LNCAP (cell line): ENCODE measurements around the gene KRT16.

Experiments
- CTCF ChIP-seq: fragments of 450-650 bp; IDR thresholded peaks from 2 replicates; pipeline ENCODE4 v1.5.1; 2017; ENCODE audit warnings: mild to moderate bottlenecking

The KRT16 gene

GRCh38 chr17:41655611-41656111, 43.1 kb upstream of the KRT16 start:
- no peak for TF ChIP-seq CTCF

DNA sequence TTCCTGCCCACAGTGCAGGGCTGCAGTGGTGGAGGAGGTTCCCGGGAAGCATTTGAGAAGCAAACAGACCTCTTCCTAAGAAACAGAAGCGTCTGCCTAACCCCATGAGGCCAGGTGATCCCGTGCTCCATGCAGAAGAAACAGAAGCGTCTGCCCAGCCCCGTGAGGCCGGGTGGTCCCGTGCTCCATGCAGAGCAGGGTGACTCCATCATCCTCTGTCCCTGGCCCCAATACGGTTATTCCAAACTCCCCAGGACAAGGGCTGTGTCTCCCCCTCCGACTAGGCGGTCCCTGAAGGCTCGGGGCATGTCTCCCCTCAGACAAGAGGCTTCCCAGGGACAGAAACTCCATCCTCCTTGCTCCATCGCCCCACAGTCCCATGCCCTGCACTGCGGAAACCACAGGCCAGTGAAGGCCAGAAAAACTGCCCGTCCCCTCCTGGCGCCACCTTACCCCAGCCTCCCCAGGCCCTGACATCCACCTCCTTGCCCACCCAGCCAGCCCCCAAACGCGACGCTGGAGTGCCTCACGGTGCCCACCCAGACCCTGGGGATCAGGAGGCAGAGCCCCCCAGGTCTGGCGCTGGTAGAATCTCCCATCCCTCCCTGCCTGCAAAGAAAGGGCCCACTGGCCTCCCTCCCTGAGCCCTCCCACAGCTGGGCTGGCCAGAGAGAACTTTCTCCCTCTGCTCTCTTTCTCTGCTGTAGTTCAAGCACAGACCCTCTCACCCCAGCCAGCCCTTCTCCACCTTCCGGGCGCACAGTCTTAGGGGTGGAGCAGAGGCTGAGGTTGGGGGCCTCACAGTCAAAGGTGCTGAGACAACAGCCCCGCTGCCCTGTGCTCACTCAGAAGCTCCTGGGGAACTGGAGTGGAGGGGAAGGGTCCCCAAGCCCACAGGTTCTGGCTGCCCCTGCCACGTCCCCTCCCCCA, 42.4 kb upstream of the KRT16 start:
- TF ChIP-seq CTCF = no peak

- no peak for TF ChIP-seq CTCF
Measured at GRCh38 chr17:41653892-41654677, 41.5 kb upstream of the KRT16 start.

- TF ChIP-seq CTCF = no peak
Measured at GRCh38 chr17:41653421-41653820, 40.9 kb upstream of the KRT16 start.

DNA sequence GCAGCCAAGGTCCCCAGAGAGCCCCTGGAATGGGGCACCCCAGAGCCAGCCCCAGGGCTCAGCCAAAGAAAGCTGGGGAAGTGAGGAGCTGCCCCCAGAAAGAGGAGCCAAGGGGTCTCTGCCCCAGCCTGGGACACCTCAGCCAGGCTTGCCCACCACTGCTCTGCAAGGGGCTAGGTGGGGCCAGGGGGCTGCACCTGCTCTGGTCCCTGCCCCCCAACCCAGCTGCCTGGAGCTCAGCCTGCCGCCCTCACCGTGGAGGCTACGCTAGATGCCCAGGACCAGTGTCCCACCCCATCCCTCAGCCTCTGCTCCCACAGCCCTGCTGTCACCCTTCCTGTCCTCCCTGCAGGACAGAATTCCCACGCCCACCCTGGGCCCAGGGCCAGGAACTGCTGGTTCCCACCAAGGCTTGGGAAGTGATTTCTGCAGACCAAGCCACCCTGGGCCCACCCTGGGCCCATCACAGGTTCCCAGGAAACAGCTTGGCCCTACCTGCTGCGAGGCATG, 39.9 kb upstream of the KRT16 start:
- no peak for TF ChIP-seq CTCF

GRCh38 chr17:41651625-41652460, 39.3 kb upstream of the KRT16 start:
- TF ChIP-seq CTCF = no peak
